Smooth muscle cell (in vitro differentiated cells): ENCODE measurements around the gene FCRL5. TPM values are rescaled to one million over a fixed set of nuclear protein-coding genes. Genes with fewer than 3 reads are reported as not detected.

Experiments
- DNase-seq: peaks from one replicate; lab custom pipeline; 2025; ENCODE audit not compliant: unreplicated experiment; lab: John Stamatoyannopoulos, UW
- H2AFZ ChIP-seq: fragments of 200-600 bp; sonication (generic); 2 replicates; pipeline ENCODE4 v1.6.0; 2016; ENCODE audit warnings: antibody characterized with exemption, low read depth, mild to moderate bottlenecking
- H3F3A ChIP-seq: fragments of 200-600 bp; sonication (generic); 2 replicates; pipeline ENCODE4 v1.6.0; 2017; ENCODE audit warnings: antibody characterized with exemption, low read depth
- H3K27ac ChIP-seq: fragments of 200-600 bp; sonication (generic); 2 replicates; pipeline ENCODE4 v1.5.1; 2016; ENCODE audit warnings: low read depth, mild to moderate bottlenecking
- H3K27me3 ChIP-seq: fragments of 200-600 bp; sonication (generic); 2 replicates; pipeline ENCODE4 v1.6.1; 2016; ENCODE audit warnings: low read depth, mild to moderate bottlenecking
- H3K36me3 ChIP-seq: fragments of 200-600 bp; sonication (generic); 2 replicates; pipeline ENCODE4 v1.5.1; 2016; ENCODE audit warnings: low read depth
- H3K4me1 ChIP-seq: fragments of 200-600 bp; sonication (generic); 2 replicates; pipeline ENCODE4 v1.5.1; 2016; ENCODE audit warnings: low read depth
- H3K4me2 ChIP-seq: fragments of 200-600 bp; sonication (generic); 2 replicates; pipeline ENCODE4 v1.6.0; 2016; ENCODE audit warnings: mild to moderate bottlenecking
- H3K4me3 ChIP-seq: fragments of 200-600 bp; sonication (generic); 2 replicates; pipeline ENCODE4 v1.5.1; 2016; ENCODE audit warnings: mild to moderate bottlenecking
- H3K79me2 ChIP-seq: fragments of 200-600 bp; sonication (generic); 2 replicates; pipeline ENCODE4 v1.6.0; 2016; ENCODE audit warnings: low read depth, mild to moderate bottlenecking
- H3K9ac ChIP-seq: fragments of 200-600 bp; sonication (generic); 2 replicates; pipeline ENCODE4 v1.6.0; 2016; ENCODE audit warnings: low read depth
- H3K9me3 ChIP-seq: fragments of 200-600 bp; sonication (generic); replicated peaks from 2 replicates; pipeline ENCODE4 v1.5.1; 2016; ENCODE audit warnings: low read depth
- H4K20me1 ChIP-seq: fragments of 200-600 bp; sonication (generic); 2 replicates; pipeline ENCODE4 v1.6.0; 2016; ENCODE audit warnings: low read depth
- CTCF ChIP-seq: fragments of 200-600 bp; sonication (generic); IDR thresholded peaks from 2 replicates; pipeline ENCODE4 v1.5.1; 2017; ENCODE audit warnings: borderline replicate concordance, mild to moderate bottlenecking, antibody characterized with exemption; ENCODE audit not compliant: insufficient read depth, poor library complexity, severe bottlenecking
- WGBS: methylation state at CpG from one replicate; pipeline ENCODE4 v1.1.7; 2016; ENCODE audit warnings: low lambda C conversion rate; 5-methylcytosine and 5-hydroxymethylcytosine counted together
- polyA plus RNA-seq: library from polyadenylated mRNA; unstranded; fragments of >200 nt; fragmentation: Nextera tagmentation; extraction: Ambion mirVana; gene quantifications from 2 replicates; pipeline ENCODE4 v1.2.1, GENCODE V29; 2016
- total RNA-seq: library from RNA; depleted of rRNA; stranded (reverse); fragments of >200 nt; gene quantifications from 2 replicates; pipeline ENCODE4 v1.2.3, GENCODE V29; 2014

FCRL5 gene
- total and polyA plus RNA-seq, 2 experiments from 2014 or later, result not detected

- H3K27me3 ChIP-seq, result no peaks in the 10 kb centered on the region
- no peaks in the 10 kb centered on the region for H4K20me1 ChIP-seq
- no peaks in the 10 kb centered on the region for H3K4me1 ChIP-seq
- TF ChIP-seq CTCF, result no peak
- H3K9me3 ChIP-seq, result no peaks in the 10 kb centered on the region
- no peaks in the 10 kb centered on the region for H3K36me3 ChIP-seq
- H3K4me2 ChIP-seq, result no peak overlapping the region
- no peak overlapping the region for H3K9ac ChIP-seq
- 89% methylated on average over 1 of the region's 1 CpG for WGBS
- no peak overlapping the region for H3K4me3 ChIP-seq
- DNase-seq, result no peak
- no peaks in the 10 kb centered on the region for H3K79me2 ChIP-seq
- no peaks in the 10 kb centered on the region for H3F3A ChIP-seq
- no peak overlapping the region for H2AFZ ChIP-seq
- H3K27ac ChIP-seq, result no peak overlapping the region
Observed at GRCh38 chr1:157497284-157497683, 55.0 kb downstream of the FCRL5 start.

- peak; percentile 79 for TF ChIP-seq CTCF
- Histone ChIP-seq H3K4me1 (no peaks in the 10 kb centered on the region), H3K4me3 (no peak overlapping the region), H3K27me3 (no peaks in the 10 kb centered on the region), H4K20me1 (no peaks in the 10 kb centered on the region), H3K27ac (no peak overlapping the region), H3K9ac (no peak overlapping the region), H3F3A (no peaks in the 10 kb centered on the region), H3K9me3 (no peaks in the 10 kb centered on the region), H3K79me2 (no peaks in the 10 kb centered on the region), H3K36me3 (no peaks in the 10 kb centered on the region), H2AFZ (no peak overlapping the region), H3K4me2 (no peak overlapping the region)
- DNase-seq, result no peak
- 12% methylated on average over 5 of the region's 5 CpGs for WGBS
Observed at GRCh38 chr1:157496121-157496526, 56.2 kb downstream of the FCRL5 start.

GRCh38 chr1:157495285-157495684, 57.0 kb downstream of the FCRL5 start:
- no peak overlapping the region for H3K27ac ChIP-seq
- no peak overlapping the region for H3K4me2 ChIP-seq
- H3K9me3 ChIP-seq, result no peaks in the 10 kb centered on the region
- H3K27me3 ChIP-seq, result no peaks in the 10 kb centered on the region
- H3F3A ChIP-seq, result no peaks in the 10 kb centered on the region
- no peaks in the 10 kb centered on the region for H3K4me1 ChIP-seq
- 85% methylated on average over 3 of the region's 3 CpGs for WGBS
- H4K20me1 ChIP-seq, result no peaks in the 10 kb centered on the region
- H3K9ac ChIP-seq, result no peak overlapping the region
- no peaks in the 10 kb centered on the region for H3K79me2 ChIP-seq
- H3K4me3 ChIP-seq, result no peak overlapping the region
- no peaks in the 10 kb centered on the region for H3K36me3 ChIP-seq
- DNase-seq, result no peak
- no peak overlapping the region for H2AFZ ChIP-seq
- no peak for TF ChIP-seq CTCF

GRCh38 chr1:157494093-157494492, 58.2 kb downstream of the FCRL5 start:
- no peaks in the 10 kb centered on the region for H3K36me3 ChIP-seq
- no peaks in the 10 kb centered on the region for H3K9me3 ChIP-seq
- 70% methylated on average over 4 of the region's 4 CpGs for WGBS
- no peaks in the 10 kb centered on the region for H3K27me3 ChIP-seq
- no peaks in the 10 kb centered on the region for H3K4me1 ChIP-seq
- no peak overlapping the region for H3K4me3 ChIP-seq
- H3K4me2 ChIP-seq, result no peak overlapping the region
- no peaks in the 10 kb centered on the region for H3F3A ChIP-seq
- no peak for DNase-seq
- no peak overlapping the region for H3K27ac ChIP-seq
- H4K20me1 ChIP-seq, result no peaks in the 10 kb centered on the region
- no peaks in the 10 kb centered on the region for H3K79me2 ChIP-seq
- TF ChIP-seq CTCF, result no peak
- no peak overlapping the region for H3K9ac ChIP-seq
- H2AFZ ChIP-seq, result no peak overlapping the region
